Liver (tissue), 3 donors: Measurements from ENCODE around the gene NECTIN1.

Source experiments
- HNF4A ChIP-seq, 2 donors: conservative IDR thresholded peaks; 2 replicates each; pipeline ENCODE4 v1.6.1; 2016; ENCODE audit warnings: antibody characterized with exemption in 2 of 2, mild to moderate bottlenecking in 2 of 2
- RAD21 ChIP-seq, 2 donors: IDR thresholded peaks; 2 replicates each; pipeline ENCODE4 v1.6.1; 2016; ENCODE audit warnings: antibody characterized with exemption in 2 of 2, mild to moderate bottlenecking in 2 of 2
- SP1 ChIP-seq: IDR thresholded peaks from 2 replicates; pipeline ENCODE4 v1.6.1; 2018; ENCODE audit warnings: antibody characterized with exemption, mild to moderate bottlenecking
- YY1 ChIP-seq: IDR thresholded peaks from 2 replicates; pipeline ENCODE4 v1.6.1; 2016; ENCODE audit warnings: antibody characterized with exemption, mild to moderate bottlenecking
- TF ChIP-seq, protein P1 (sequence below): fragments of 150-350 bp; IDR thresholded peaks from 2 replicates; pipeline ENCODE4 v1.5.1; 2017; ENCODE audit warnings: improper control_type of control experiment, low read depth, low read length; ENCODE audit not compliant: missing input control
- donor health status: healthy.
- donor health status: healthy.

DNA sequence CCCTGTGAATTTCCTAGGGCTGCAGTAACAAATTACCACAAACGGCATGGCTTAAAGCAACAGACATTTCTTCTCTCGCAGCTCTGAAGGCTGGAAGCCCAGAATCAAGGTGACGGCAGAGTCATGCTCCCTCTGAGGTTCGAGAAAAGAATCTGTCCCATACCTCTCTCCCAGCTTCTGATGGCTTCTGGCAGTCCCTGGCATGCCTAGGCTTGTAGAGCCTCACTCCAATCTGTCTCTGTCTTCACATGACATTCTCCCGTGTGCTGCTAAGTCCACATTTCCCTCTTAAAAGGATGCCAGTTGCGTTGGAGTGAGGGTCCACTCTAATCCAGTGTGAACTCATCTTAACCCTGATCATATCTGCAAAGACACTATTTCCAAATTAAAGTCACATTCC, 116.2 kb downstream of the NECTIN1 start:
- TF ChIP-seq RAD21 (IDR thresholded peaks at IDR 0.05) (no peak), YY1 (no peak), HNF4A (conservative IDR thresholded peaks at IDR 0.05) (no peak), SP1 (no peak)
- TF ChIP-seq, protein P1, sequence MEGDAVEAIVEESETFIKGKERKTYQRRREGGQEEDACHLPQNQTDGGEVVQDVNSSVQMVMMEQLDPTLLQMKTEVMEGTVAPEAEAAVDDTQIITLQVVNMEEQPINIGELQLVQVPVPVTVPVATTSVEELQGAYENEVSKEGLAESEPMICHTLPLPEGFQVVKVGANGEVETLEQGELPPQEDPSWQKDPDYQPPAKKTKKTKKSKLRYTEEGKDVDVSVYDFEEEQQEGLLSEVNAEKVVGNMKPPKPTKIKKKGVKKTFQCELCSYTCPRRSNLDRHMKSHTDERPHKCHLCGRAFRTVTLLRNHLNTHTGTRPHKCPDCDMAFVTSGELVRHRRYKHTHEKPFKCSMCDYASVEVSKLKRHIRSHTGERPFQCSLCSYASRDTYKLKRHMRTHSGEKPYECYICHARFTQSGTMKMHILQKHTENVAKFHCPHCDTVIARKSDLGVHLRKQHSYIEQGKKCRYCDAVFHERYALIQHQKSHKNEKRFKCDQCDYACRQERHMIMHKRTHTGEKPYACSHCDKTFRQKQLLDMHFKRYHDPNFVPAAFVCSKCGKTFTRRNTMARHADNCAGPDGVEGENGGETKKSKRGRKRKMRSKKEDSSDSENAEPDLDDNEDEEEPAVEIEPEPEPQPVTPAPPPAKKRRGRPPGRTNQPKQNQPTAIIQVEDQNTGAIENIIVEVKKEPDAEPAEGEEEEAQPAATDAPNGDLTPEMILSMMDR, result no peak
